MM.1S (cell line): ENCODE data around the gene METAP2.

Source experiments
- CTCF ChIP-seq: fragments of 300-600 bp; sonication (generic); IDR thresholded peaks from 2 replicates; pipeline ENCODE4 v1.5.1; 2016; ENCODE audit warnings: antibody characterized with exemption, low read length, mixed read lengths
- EZH2 ChIP-seq: fragments of 300-600 bp; sonication (generic); optimal IDR thresholded peaks from 2 replicates; pipeline ENCODE3; 2017; ENCODE audit warnings: low read depth, mild to moderate bottlenecking, antibody characterized with exemption, low read length, mixed read lengths
- EZH2phosphoT487 ChIP-seq: fragments of 300-600 bp; sonication (generic); IDR thresholded peaks from 2 replicates; pipeline ENCODE4 v1.6.1; 2018; ENCODE audit warnings: antibody characterized with exemption, low read length

GRCh38 chr12:95546491-95546813, 72.5 kb downstream of the METAP2 start:
- TF ChIP-seq CTCF (no peak), EZH2phosphoT487 (no peak), EZH2 (no peak)
